ENCODE data around the gene SNX32. TPM values are rescaled to one million over a fixed set of nuclear protein-coding genes. Genes with fewer than 3 reads are reported as not detected.

SNX32 gene
- total RNA-seq, 1 donor from 2014 or later, result not detected

- H3K27ac ChIP-seq, result peak within 1 kb of the TSS; percentile 94 to 99
- no peaks in the 10 kb centered on the region for H3K27me3 ChIP-seq
- DNase-seq (ENCODE audit: low spot score in 2 of 2), result peak; percentile 87 to 99
- intact Hi-C loops (cut with DNase I), result loop anchor here (1.0 kb wide), 1 partner anchor 13 kb away; no protein-coding TSS in a partner anchor
- TF ChIP-seq CTCF (IDR thresholded peaks at IDR 0.05), result peak; percentile 69 to 87 (median 86)
- H3K4me1 ChIP-seq, result peaks cover 21 to 23% of the 10 kb centered on the region in 2 donors
- H3K4me3 ChIP-seq, result peak within 1 kb of the TSS; percentile 84 to 99
- peaks cover 45 to 46% of the 10 kb centered on the region in 2 donors for H3K36me3 ChIP-seq
- H3K9me3 ChIP-seq, result no peaks in the 10 kb centered on the region
Observed at GRCh38 chr11:65860278-65861164, 26.8 kb downstream of the SNX32 start, which contains the start of gene MUS81. TSS of gene MUS81 (plus strand) at chr11:65860433. CDS start at chr11:65860754, 321 bp downstream.

GRCh38 chr11:65861165-65861505, 27.4 kb downstream of the SNX32 start:
- Histone ChIP-seq H3K27ac (peak overlapping the region; percentile 94 to 99), H3K36me3 (peaks cover 45 to 46% of the 10 kb centered on the region in 2 donors), H3K27me3 (no peaks in the 10 kb centered on the region), H3K4me1 (peaks cover 16 to 20% of the 10 kb centered on the region in 2 donors), H3K9me3 (no peaks in the 10 kb centered on the region), H3K4me3 (peak overlapping the region; percentile 84 to 99)
- intact Hi-C loops (cut with DNase I), result no loop called here
- no peak for DNase-seq (ENCODE audit: low spot score in 2 of 2)
- no peak for TF ChIP-seq CTCF (IDR thresholded peaks at IDR 0.05)

- peaks cover 11 to 14% of the 10 kb centered on the region in 2 donors for H3K4me1 ChIP-seq
- no peaks in the 10 kb centered on the region for H3K27me3 ChIP-seq
- peak overlapping the region; percentile 84 to 99 for H3K4me3 ChIP-seq
- TF ChIP-seq CTCF (IDR thresholded peaks at IDR 0.05), result no peak
- no peaks in the 10 kb centered on the region for H3K9me3 ChIP-seq
- peak overlapping the region; percentile 94 to 99 for H3K27ac ChIP-seq
- intact Hi-C loops (cut with DNase I), result no loop called here
- DNase-seq (ENCODE audit: low spot score in 2 of 2), result no peak
- H3K36me3 ChIP-seq, result peaks cover 50 to 51% of the 10 kb centered on the region in 2 donors
Observed at GRCh38 chr11:65861533-65862183, 27.9 kb downstream of the SNX32 start.

DNA sequence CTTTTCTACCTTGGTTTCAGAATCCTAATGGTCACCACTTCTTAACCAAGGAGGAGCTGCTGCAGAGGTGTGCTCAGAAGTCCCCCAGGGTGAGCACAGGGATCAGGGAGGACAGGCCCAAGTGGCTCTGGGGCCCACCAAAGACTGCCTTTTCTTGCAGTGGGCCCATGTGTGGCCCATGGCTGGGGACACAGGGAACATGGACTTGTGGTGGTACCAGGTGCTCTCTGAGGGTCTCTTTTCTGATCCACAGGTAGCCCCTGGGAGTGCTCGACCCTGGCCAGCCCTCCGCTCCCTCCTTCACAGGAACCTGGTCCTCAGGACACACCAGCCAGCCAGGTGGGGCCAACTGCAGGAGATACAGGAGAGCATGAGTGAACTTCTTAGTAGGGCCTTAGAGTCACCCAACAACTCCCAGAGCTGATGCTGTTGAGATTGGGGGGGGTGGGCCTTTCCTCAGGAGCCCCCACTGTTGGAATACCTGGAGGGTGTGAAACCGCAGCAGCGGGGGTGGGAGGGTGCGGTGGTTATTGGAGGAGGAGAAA, 28.5 kb downstream of the SNX32 start:
- TF ChIP-seq CTCF (IDR thresholded peaks at IDR 0.05), result no peak
- intact Hi-C loops (cut with DNase I), result no loop called here
- no peaks in the 10 kb centered on the region for H3K9me3 ChIP-seq
- H3K27ac ChIP-seq, result peak overlapping the region; percentile 14 to 94
- peaks cover 55 to 57% of the 10 kb centered on the region in 2 donors for H3K36me3 ChIP-seq
- H3K27me3 ChIP-seq, result no peaks in the 10 kb centered on the region
- peaks cover 11 to 14% of the 10 kb centered on the region in 2 donors for H3K4me1 ChIP-seq
- H3K4me3 ChIP-seq, result peak overlapping the region in 1 of 2 donors; percentile 99
- DNase-seq (ENCODE audit: low spot score in 2 of 2), result no peak

GRCh38 chr11:65862941-65863888, 29.5 kb downstream of the SNX32 start:
- Histone ChIP-seq H3K36me3 (peaks cover 55 to 65% of the 10 kb centered on the region in 2 donors), H3K9me3 (no peaks in the 10 kb centered on the region), H3K4me3 (no peak overlapping the region), H3K27ac (peak overlapping the region; percentile 29 to 94), H3K27me3 (no peaks in the 10 kb centered on the region), H3K4me1 (peaks cover 11 to 14% of the 10 kb centered on the region in 2 donors)
- DNase-seq (ENCODE audit: low spot score in 2 of 2), result no peak
- intact Hi-C loops (cut with DNase I), result no loop called here
- no peak for TF ChIP-seq CTCF (IDR thresholded peaks at IDR 0.05)
